Hindlimb muscle (tissue), 1 donor: ENCODE measurements around the gene CDC34. TPM values are rescaled to one million over a fixed set of nuclear protein-coding genes. Genes with fewer than 3 reads are reported as not detected.

ENCODE experiments used
- DNase-seq: peaks from one replicate; pipeline ENCODE4 v3.0.0-alpha.2; 2013
- polyA plus RNA-seq: library from polyadenylated mRNA; unstranded; fragments of 120-200 nt; gene quantifications from one replicate; pipeline ENCODE4 v1.2.1, GENCODE V29; 2013; ENCODE audit not compliant: insufficient read length

CDC34 gene
- 78.5 TPM for polyA plus RNA-seq

DNA sequence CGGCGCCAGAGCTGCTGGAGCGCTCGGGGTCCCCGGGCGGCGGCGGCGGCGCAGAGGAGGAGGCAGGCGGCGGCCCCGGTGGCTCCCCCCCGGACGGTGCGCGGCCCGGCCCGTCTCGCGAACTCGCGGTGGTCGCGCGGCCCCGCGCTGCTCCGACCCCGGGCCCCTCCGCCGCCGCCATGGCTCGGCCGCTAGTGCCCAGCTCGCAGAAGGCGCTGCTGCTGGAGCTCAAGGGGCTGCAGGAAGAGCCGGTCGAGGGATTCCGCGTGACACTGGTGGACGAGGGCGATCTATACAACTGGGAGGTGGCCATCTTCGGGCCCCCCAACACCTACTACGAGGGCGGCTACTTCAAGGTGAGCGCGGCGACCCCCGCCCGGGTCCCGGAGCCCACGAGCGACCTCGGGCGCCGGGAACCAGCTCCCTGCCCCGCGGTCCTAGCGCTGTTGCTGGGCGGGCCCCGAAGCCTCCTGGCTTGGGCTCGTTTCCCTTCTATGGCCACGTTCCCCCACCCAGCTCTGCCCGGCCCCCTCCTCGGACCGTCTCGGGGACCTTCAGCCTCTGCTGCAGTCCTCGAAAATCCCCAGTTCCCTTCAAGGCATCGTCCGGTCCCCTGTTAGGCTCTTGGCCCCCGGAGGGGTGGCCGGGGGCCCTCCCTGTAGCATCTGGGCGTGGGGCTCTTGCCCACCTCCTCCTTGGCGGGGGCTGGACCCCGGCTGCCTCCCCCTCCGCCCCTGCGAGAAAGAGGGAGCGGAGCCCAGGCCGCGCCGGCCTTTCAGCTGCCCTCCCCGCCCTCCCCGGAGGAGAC, at the start of gene CDC34:
Gene CDC34, plus strand, starts transcription at position 8 of the 808 bp plus-strand sequence. Its CDS starts 172 bp downstream, at position 180.
- no peak for DNase-seq

- DNase-seq: no peak
These were observed 49.1 kb upstream of the CDC34 start for GRCh38 chr19:482186-483041.

GRCh38 chr19:483332-484072, 48.1 kb upstream of the CDC34 start:
- DNase-seq: no peak

GRCh38 chr19:484494-484893, 47.1 kb upstream of the CDC34 start:
- no peak for DNase-seq

DNA sequence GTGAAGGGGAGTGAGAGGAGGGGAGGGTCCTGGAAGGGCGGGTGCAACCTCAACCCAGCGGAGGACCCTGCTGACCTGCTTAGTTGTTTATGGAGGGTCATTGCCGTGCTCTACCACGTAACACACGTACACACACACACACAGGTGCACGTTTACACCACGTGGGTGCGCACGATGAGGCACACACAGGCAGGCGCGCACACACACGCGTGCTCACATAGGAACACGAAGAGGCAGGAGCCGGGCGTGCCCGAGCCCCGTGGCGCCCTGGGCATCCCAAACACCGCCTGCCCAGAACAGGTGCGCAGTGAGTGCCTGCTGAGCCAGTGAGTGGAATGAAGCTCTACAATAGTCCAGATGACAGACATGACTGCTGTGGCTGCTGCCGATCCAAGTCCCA, 46.5 kb upstream of the CDC34 start:
- DNase-seq: no peak

DNA sequence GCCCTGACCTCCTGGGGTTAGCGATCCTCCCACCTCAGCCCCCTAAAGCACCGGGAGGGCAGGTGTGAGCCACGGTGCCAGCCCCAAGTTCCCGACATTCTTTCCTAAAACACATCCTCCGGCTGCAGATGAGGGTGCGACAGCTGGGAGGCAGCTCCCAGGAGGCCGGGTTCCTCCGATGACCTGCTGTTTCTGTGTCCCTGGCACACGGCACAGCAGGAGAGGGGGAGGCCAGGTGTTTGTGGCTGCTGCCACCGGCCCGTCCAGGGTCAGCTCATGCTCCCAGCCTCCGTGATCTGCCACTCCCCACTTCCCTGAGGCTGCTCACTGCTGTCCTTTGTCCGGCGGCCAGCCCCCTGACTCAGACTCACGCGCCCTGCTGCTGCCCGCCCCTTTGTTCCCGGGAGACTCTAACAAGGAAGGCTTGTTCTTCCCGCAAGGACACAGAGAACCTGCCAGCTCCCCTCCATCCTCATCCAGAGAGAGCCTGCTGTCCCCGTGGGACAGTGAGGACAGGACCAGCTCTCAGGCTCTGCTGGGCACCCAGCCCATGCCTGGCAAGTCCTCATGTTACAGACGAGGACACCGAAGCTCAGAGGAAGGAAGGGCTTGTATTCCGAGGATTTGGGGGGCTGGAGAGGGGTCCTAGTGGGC, 45.9 kb upstream of the CDC34 start:
- DNase-seq: no peak

DNA sequence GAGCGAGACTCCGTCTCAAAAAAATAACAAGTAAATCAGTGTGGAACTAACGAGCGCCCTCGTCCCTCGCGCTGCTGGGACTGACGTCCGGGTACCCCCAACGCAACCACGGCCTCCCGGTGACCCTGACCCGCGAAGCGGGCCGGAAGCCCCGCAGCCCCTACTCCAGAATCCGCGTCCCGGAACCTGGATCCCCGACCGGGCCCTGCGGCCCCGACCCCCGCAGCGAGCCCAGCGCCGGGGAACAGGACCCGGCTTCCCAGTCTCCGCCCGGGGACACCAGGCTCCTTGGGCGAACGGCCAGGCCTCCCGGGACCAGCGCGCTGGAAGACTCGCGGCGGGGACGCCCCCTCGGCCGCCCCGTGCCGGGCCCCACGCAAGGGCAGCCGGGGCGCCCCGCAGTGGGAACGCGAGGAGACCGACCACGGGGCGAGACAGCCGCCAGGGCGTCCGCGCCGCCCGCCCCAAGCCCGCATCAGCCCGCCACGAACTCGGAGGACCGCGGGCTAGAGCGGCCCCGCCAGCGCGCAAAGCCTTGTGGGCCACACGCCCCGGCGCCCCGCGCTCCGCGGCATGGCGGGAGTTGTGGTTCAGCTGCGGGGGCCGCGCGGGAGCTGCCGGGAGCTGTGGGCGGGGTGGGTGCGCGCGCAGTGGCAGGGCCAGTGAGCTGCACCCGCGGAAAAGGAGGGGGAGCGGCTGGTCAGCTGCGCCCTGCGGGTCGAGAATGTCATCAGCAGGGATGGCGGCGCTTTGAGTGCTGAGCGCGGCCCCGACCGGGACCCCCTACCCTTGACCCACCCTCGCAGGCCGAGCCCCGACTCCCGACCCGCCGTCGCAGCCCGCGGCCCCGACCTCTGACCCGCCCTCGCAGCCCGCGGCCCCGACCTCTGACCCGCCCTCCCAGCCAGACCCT, 42.8 kb upstream of the CDC34 start:
- DNase-seq: peak; percentile 98

- DNase-seq: no peak
These were observed 42.0 kb upstream of the CDC34 start for GRCh38 chr19:489418-490196.

DNA sequence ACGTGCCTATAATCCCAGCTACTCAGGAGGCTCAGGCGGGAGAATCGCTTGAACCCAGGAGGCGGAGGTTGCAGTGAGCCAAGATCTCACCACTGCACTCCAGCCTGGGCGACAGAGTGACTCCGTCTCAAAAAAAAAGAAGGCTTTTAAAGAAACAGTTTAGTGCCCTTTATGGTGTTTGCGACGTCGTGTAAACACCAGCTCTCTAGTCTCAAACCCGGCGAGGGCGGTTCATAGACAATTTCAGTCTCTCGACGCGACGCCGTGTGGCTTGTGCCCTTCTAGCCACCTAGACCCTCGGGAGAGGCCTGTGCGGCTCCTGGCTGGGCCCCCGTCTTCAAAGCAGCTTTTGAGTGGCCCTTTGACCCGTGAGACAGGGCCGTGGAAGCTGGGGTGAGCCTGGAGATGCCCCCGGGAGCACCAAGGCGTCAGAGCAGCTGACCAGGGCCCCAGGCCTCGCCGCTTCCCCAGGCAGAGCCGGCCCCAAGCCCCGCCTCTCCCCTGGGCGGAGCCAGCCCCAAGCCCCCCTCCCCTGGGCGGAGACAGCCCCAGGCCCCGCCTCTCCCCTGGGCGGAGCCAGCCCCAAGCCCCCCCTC, 40.3 kb upstream of the CDC34 start:
- no peak for DNase-seq

DNA sequence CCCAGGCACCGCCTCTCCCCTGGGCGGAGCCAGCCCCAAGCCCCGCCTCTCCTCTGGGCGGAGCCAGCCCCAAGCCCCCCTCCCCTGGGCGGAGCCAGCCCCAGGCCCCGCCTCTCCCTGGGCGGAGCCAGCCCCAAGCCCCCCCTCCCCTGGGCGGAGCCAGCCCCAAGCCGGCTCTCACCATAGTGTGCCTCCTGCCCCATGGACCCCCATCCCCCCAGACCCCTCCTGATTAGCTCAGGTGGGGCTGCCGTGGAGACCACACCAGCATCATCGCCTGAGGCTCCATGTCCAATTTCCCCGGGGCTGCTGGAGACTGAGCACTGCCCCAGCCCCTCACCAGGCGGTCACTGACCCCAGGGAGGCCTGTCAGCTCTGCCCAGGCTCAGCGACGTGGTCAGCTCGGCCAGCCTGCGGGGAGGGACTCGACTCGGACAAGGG, 39.4 kb upstream of the CDC34 start:
- DNase-seq: no peak

DNA sequence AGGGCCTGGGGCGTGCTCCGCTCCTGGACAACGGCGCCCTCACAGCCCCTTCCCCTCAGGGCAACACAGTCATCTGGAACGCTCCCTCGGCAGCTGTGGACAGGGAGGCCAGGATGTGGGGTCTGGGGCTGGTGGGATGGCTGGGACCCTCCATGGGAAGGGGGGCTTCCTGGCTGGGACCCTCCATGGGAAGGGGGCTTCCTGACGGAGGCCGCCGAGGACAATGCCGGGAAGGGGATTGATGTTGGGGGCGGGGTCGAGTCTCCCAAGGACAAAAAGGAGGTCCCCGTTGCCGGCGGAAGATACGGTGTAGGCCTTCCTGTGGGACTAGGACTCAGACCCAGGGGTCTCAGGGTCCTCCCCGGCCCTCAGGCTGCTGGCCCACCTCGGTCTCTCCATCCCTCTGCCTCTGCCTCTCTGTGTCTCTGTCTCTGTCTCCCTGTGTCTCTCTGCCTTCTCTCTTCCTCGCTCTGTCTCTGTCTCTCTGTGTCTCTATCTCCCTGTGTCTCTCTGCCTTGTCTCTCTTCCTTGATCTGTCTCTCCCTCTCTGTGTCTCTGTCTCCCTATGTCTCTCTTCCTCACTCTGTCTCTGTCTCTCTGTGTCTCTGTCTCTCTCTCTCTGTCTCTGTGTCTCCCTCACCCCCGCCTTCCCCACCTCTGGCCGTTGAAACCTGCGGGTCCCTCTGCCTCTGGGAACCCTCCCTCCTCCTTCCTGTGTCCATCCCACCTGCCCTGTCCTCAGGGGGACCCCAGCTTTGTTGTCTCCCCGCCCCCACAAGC, 38.0 kb upstream of the CDC34 start:
- DNase-seq: no peak

- no peak for DNase-seq
These were observed 37.1 kb upstream of the CDC34 start for GRCh38 chr19:494171-495080.

GRCh38 chr19:495081-495401, 36.5 kb upstream of the CDC34 start:
- no peak for DNase-seq

DNA sequence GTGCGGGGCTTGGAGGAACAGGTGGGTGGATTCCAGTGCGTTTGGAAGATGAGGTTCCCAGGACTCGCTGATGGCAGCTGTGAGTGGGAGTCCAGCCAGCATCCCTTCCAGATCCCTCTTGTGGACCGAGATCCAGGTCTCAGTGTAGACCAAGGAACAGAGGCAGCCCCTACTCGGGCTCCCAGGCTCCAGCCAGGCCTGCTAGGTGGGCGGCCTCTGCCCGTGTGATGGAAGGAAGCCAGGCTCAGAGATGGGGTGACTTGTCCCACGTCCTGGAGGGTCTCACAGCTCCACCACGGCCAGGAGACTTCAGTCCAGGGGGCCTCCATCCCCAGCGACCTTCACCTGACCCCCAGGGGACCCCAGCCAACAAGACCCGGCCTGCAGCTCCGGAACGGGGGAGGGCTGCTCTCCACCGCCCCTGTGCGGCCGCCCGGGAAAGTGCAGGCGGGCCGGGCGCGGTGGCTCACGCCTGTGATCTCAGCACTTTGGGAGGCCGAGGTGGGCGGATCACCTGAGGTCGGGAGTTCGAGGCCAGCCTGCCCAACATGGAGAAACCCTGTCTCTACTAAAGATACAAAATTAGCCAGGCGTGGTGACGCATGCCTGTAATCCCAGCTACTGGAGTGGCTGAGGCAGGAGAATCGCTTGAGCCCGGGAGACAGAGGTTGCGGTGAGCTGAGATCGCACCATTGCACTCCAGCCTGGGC, 36.0 kb upstream of the CDC34 start:
- no peak for DNase-seq

DNA sequence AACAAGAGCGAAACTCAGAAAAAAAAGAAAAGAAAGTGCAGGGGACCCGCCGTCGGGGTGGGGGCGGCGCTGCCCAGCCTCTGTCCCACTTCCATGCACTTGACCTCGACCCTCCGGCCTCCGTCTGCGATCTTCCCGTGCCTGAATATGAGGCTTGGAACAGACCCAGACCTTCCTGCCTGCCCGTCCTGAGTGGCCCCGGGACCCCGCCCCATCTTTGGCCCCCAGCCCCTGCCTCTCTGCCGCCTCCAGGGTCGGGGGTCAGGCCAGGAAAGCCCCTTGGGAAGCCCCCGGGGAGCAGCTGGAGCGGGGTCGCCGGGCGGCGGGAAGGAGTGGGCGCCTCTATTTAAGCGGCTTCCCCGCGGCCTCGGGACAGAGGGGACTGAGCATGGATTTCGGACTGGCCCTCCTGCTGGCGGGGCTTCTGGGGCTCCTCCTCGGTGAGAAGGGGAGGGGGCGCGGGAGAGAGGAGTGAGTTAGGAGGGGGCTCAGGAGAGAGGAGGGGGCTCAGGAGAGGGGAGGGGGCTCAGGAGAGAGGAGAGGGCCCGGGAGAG, 35.4 kb upstream of the CDC34 start, which contains the start of gene MADCAM1:
Gene MADCAM1, plus strand, starts transcription at position 375 of the 554 bp plus-strand sequence. Its CDS starts 14 bp downstream, at position 389.
- DNase-seq: no peak

DNA sequence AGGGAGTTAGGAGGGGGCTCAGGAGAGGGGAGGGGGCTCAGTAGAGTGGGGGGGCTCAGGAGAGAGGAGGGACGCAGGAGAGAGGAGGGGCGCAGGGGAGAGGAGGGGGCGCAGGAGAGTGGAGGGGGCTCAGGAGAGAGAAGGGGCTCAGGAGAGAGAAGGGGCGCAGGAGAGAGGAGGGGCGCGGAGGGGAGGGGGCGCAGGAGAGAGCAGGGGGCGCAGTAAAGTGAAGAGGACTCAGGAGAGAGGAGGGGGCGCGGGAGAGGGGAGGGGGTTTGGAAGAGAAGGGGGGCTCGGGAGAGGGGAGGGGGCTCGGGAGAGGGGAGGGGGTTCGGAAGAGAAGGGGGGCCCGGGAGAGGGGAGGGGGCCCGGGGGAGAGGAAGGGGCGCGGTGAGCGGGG, 34.6 kb upstream of the CDC34 start:
- no peak for DNase-seq

GRCh38 chr19:497491-497868, 34.1 kb upstream of the CDC34 start:
- DNase-seq: no peak
